ENCODE results near the gene PLVAP. TPM values are rescaled to one million over a fixed set of nuclear protein-coding genes. Genes with fewer than 3 reads are reported as not detected.
A peak's percentile ranks its signal among the peaks of the same experiment; 100 is the strongest.

Gene PLVAP
- total RNA-seq, 2 experiments from 2014 or later: not detected

DNA sequence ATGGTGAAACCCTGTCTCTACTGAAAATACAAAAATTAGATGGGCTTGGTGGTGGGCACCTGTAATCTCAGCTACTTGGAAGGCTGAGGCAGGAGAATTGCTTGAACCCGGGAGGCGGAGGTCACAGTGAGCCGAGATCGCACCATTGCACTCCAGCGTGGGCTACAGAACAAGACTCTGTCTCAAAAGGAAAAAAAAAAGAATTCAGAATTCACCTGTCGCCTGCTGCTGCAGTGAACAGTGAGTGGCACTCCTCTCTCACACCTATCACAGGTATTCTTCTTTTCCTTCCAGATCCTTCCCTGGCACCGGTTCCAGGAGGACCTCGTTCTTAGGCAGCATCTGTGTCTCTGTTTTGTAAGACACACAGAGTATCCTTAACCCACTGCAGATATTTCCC, 37.0 kb upstream of the PLVAP start:
- Mint-ChIP-seq H3K27ac (no peak overlapping the region), H3K4me3 (no peak overlapping the region), H3K4me1 (peaks cover 2% of the 10 kb centered on the region), H3K27me3 (no peaks in the 10 kb centered on the region), H3K9me3 (ENCODE audit: low read depth) (no peaks in the 10 kb centered on the region), H3K36me3 (ENCODE audit: low read depth) (peaks cover 7% of the 10 kb centered on the region)
- intact Hi-C loops (cut with DNase I, micrococcal nuclease): no loop called here
- POLR2A ChIA-PET: no interaction called here
- no peak for DNase-seq
- CTCF ChIA-PET: interaction anchor here (1.0 kb wide), 1 partner anchor 33 kb away, joined by 3 read pairs; no protein-coding TSS in a partner anchor
- ATAC-seq: no peak

DNA sequence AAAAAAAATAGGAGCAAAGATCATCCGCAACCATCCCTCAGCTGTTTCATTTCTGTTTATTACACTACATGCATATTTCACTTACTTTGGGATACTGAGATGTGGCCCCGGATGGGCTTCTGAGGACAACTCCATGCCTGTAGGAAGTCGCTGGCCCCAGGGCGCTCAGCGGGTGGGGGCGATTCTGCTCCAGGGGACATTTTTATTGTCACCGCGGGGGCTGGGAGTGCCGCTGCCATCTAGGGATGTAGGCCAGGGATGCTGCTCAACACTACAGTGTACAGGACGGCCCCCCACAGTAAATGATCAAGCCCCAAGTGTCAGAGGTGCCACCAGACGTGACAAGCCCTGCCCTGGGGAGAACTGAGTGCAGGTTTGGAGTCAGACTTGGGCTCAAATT, 34.7 kb upstream of the PLVAP start:
- intact Hi-C loops (cut with DNase I, micrococcal nuclease): no loop called here
- ATAC-seq (no peak), DNase-seq (no peak)
- Mint-ChIP-seq H3K9me3 (ENCODE audit: low read depth) (no peaks in the 10 kb centered on the region), H3K36me3 (ENCODE audit: low read depth) (peaks cover 5% of the 10 kb centered on the region), H3K27ac (no peak overlapping the region), H3K27me3 (no peaks in the 10 kb centered on the region), H3K4me1 (peaks cover 9% of the 10 kb centered on the region), H3K4me3 (no peak overlapping the region)
- POLR2A ChIA-PET: no interaction called here
- CTCF ChIA-PET: interaction anchor here (0.8 to 1.3 kb wide), 2 partner anchors 54 to 157 kb away, joined by 3 to 6 read pairs; no protein-coding TSS in a partner anchor

DNA sequence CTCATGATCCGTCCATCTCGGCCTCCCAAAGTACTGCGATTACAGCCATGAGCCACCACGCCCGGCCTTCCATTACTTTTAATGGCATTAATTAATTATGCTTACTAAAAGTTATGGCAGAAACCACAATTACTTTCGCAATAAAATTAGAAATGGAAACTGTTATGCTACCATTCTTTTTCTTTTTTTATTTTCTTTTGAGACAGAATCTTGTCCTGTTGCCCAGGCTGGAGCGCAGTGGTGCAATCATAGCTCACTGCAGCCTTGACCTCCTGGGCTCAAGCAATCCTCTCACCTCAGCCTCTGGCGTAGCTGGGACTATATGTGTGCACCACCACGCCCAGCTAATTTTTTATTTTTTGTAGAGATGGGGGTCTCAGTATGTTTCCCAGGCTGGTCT, 32.8 kb upstream of the PLVAP start:
- CTCF ChIA-PET: no interaction called here
- intact Hi-C loops (cut with DNase I, micrococcal nuclease): no loop called here

DNA sequence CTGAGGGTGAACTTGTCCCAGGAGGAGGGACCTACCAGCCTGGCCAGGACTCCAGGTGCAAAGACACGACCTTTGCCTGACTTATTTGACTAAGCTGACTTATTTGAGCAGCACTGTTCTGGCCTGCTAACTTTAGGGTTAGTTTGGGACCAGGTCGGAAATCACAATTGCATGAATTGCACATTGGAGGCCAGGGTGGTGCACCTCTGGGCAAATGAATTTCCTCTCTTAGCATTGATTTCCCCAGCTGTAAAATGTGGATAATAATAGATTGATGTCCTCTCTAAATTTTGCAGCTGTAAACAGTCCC, 29.7 kb upstream of the PLVAP start:
- ChIA-PET POLR2A (interaction anchor here (1.2 to 2.0 kb wide), 2 partner anchors 13 to 140 kb away, joined by 4 to 10 read pairs; partner anchors contain the start of genes BABAM1 and MVB12A), CTCF (interaction anchor here (0.7 to 1.4 kb wide), 5 partner anchors 13 to 91 kb away, joined by 3 to 5 read pairs (median 5); partner anchors contain the start of gene MVB12A)
- H3K27ac Mint-ChIP-seq: peak overlapping the region; percentile 90
- H3K4me3 Mint-ChIP-seq: peak overlapping the region; percentile 76
- DNase-seq (no peak), ATAC-seq (no peak)
- no peaks in the 10 kb centered on the region for H3K27me3 Mint-ChIP-seq
- peaks cover 3% of the 10 kb centered on the region for H3K36me3 Mint-ChIP-seq (ENCODE audit: low read depth)
- intact Hi-C loops (cut with DNase I, micrococcal nuclease): loop anchor here in 1 of 2 experiments (1.0 kb wide), 1 partner anchor 12 kb away; no protein-coding TSS in a partner anchor
- H3K9me3 Mint-ChIP-seq (ENCODE audit: low read depth): no peaks in the 10 kb centered on the region
- peaks cover 28% of the 10 kb centered on the region for H3K4me1 Mint-ChIP-seq

More for the DNA sequence above, 32.8 kb upstream of the PLVAP start:
- Mint-ChIP-seq H3K4me1 (peaks cover 16% of the 10 kb centered on the region), H3K4me3 (no peak overlapping the region), H3K36me3 (ENCODE audit: low read depth) (peaks cover 5% of the 10 kb centered on the region), H3K27ac (no peak overlapping the region), H3K9me3 (ENCODE audit: low read depth) (no peaks in the 10 kb centered on the region), H3K27me3 (no peaks in the 10 kb centered on the region)
- POLR2A ChIA-PET: no interaction called here
- no peak for DNase-seq
- ATAC-seq: no peak

DNA sequence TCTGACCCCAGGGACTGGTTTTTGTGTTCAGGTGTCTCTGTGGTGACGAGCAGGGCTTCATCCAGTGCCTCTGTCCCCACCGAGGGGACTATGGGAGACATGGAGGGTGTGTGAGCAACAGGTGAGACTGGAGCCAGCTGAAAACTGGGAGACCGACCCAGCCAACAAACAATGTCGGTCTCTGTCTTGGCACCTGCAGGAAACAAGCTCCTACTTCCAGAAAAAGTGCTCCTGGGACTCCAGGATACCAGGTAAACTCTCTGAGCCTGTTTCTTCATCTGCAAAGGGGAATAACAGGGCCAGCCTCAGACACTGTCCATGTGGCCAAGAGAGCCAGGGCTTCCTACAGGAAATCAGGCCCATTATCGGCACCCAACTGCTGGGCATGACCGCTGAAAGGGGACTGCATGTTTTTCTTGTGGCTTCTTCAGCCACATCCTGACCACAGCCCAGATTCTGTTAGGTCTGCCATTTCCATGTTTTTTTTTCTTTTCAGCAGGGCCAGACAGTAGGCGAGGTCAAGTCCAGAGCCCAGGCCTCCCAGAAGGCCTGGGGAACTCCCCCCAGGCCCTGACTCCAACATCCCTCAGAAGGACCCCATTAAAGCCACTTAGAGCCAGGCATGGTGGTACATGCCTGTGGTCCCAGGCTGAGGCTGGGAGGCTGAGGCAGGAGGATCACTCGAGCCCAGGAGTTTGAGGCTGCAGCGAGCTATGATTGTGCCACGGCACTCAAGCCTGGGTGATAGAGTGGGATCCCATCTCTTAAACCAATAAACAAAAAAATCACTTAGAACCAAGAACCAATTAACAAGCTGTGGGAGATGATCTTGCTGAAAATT, 29.1 kb upstream of the PLVAP start:
- Mint-ChIP-seq H3K4me3 (peak overlapping the region; percentile 76), H3K4me1 (peaks cover 28% of the 10 kb centered on the region), H3K27me3 (no peaks in the 10 kb centered on the region), H3K27ac (peak overlapping the region; percentile 90), H3K36me3 (ENCODE audit: low read depth) (peaks cover 7% of the 10 kb centered on the region), H3K9me3 (ENCODE audit: low read depth) (no peaks in the 10 kb centered on the region)
- ChIA-PET POLR2A (interaction anchor here (1.2 to 2.0 kb wide), 3 partner anchors 13 to 191 kb away, joined by 3 to 10 read pairs (median 4); partner anchors contain the start of genes BABAM1, MVB12A and USE1), CTCF (interaction anchor here (0.7 to 1.4 kb wide), 9 partner anchors 13 to 92 kb away, joined by 3 to 7 read pairs (median 5); partner anchors contain the start of gene MVB12A)
- intact Hi-C loops (cut with DNase I, micrococcal nuclease): loop anchor here in 1 of 2 experiments (1.0 kb wide), 1 partner anchor 13 kb away; no protein-coding TSS in a partner anchor
- ATAC-seq (peak; percentile 5), DNase-seq (peak; percentile 51)

DNA sequence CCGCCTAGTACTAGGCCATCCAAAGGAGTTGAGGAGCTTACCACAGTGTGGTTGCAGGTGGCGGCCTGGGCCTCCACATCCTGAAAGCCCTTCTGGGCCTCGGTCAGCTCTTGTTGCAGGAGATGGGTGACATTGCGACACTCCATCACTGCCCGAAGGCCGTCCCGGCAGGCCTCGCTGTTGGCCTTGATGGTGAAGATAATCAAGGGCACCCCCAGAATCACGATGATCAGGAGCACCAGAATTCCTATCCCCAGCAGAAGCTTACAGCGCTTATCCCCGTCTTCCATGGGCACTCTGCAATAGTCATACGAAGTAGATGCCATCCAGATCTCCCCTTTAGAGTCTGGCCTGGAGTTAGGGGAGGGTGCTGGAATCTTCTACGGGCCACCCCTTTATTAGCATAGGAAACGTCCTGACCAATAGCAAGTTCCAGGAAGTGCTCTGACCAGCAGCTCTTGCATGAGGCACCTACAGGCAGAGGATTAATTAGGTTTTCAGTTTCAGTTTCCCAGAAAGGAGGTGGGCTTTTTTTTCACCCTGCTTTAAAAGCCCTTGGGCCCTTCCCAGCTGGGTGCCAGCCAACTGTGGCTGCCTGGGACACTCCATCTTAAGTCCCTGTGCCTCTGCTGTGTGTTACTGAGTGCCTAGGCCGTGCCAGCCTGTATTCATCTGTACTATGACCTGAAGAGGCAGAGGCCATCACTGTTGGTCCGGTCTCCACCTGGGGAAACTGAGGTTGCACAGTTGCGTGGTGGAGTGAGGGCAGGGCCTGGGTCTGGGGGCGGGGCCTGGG, 28.3 kb upstream of the PLVAP start, which contains the start of gene BST2:
TSS of gene BST2 (minus strand) at position 381 of the 796 bp plus-strand sequence. CDS start at position 326, 55 bp downstream.
- Mint-ChIP-seq H3K36me3 (ENCODE audit: low read depth) (peaks cover 7% of the 10 kb centered on the region), H3K27me3 (no peaks in the 10 kb centered on the region), H3K4me3 (peak within 1 kb of the TSS; percentile 76), H3K4me1 (peaks cover 28% of the 10 kb centered on the region), H3K27ac (peak within 1 kb of the TSS; percentile 90), H3K9me3 (ENCODE audit: low read depth) (no peaks in the 10 kb centered on the region)
- intact Hi-C loops (cut with DNase I, micrococcal nuclease): loop anchor here (1.0 to 2.0 kb wide), 2 partner anchors 14 to 15 kb away; no protein-coding TSS in a partner anchor
- DNase-seq: peak; percentile 60
- POLR2A ChIA-PET: interaction anchor here (0.6 to 2.0 kb wide), 5 partner anchors 14 to 443 kb away, joined by 3 to 10 read pairs (median 5); partner anchors contain the start of genes DDA1, MVB12A and USE1
- CTCF ChIA-PET: interaction anchor here (0.6 to 1.4 kb wide), 6 partner anchors 15 to 73 kb away, joined by 3 to 7 read pairs (median 4); no protein-coding TSS in a partner anchor
- peak; percentile 80 for ATAC-seq

DNA sequence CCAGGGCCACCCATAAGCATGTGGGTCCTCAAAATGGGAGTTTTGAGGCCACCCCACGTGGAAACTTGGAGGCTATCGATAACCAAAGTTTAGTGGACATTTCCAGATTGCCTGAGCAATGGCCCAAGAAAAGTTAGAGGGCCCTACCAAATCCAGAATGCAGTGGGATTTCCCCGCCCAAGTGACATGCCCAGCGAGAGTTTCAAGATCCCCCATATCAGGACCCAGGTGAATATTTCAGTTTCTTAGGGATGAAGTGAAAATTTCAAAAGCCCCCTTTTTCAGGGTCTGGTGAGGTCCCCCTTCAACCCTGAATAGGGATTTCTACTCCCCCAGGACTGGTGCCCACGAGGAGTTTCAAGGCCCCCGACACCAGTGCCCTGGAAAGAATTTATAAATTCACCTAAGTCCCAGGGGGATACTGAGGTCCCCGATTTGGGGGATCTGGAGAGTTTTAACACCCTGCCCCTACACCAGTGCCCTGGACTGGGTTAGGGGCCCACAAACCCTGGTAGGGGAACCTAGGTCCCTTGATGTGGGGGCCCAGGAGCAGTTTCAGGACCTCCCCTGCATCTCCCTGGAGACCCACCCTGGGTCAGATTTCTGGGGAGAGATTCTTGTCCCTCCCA, 27.6 kb upstream of the PLVAP start:
- ChIA-PET POLR2A (interaction anchor here (0.6 to 1.5 kb wide), 3 partner anchors 95 to 325 kb away, joined by 3 to 6 read pairs (median 5); partner anchors contain the start of genes DDA1 and USE1), CTCF (interaction anchor here (0.6 to 1.7 kb wide), 5 partner anchors 15 to 72 kb away, joined by 3 to 7 read pairs (median 5); no protein-coding TSS in a partner anchor)
- peak overlapping the region; percentile 90 for H3K27ac Mint-ChIP-seq
- peaks cover 7% of the 10 kb centered on the region for H3K36me3 Mint-ChIP-seq (ENCODE audit: low read depth)
- H3K4me1 Mint-ChIP-seq: peaks cover 28% of the 10 kb centered on the region
- H3K27me3 Mint-ChIP-seq: no peaks in the 10 kb centered on the region
- H3K9me3 Mint-ChIP-seq (ENCODE audit: low read depth): no peaks in the 10 kb centered on the region
- ATAC-seq: no peak
- no peak for DNase-seq
- intact Hi-C loops (cut with DNase I, micrococcal nuclease): loop anchor here (1.0 to 2.0 kb wide), 2 partner anchors 14 to 15 kb away; no protein-coding TSS in a partner anchor
- H3K4me3 Mint-ChIP-seq: peak overlapping the region; percentile 76

DNA sequence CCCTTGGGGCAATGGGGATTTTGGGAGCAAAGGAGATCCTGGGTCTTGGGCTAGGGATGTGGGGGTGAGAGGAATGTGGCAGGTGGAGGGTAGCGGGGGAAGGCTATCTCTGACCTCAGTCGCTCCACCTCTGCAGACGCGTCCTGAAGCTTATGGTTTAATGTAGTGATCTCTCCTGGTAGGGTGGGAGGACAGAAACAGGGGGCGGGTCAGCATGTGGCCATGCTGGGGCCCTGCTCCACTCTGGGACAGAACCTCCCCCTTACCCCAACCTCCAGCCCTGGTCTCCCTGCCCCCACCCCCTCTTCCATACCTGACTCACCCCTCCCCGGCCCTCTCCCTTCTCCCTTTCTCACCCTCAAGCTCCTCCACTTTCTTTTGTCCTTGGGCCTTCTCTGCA, 26.9 kb upstream of the PLVAP start:
- CTCF ChIA-PET: interaction anchor here (0.6 to 1.7 kb wide), 5 partner anchors 15 to 1284 kb away, joined by 3 to 9 read pairs (median 3); partner anchors contain the start of gene MVB12A
- POLR2A ChIA-PET: no interaction called here
- H3K4me3 Mint-ChIP-seq: peak overlapping the region; percentile 76
- peak overlapping the region; percentile 90 for H3K27ac Mint-ChIP-seq
- H3K27me3 Mint-ChIP-seq: no peaks in the 10 kb centered on the region
- no peak for DNase-seq
- no peaks in the 10 kb centered on the region for H3K9me3 Mint-ChIP-seq (ENCODE audit: low read depth)
- peaks cover 7% of the 10 kb centered on the region for H3K36me3 Mint-ChIP-seq (ENCODE audit: low read depth)
- H3K4me1 Mint-ChIP-seq: peaks cover 28% of the 10 kb centered on the region
- no peak for ATAC-seq
- intact Hi-C loops (cut with DNase I, micrococcal nuclease): loop anchor here in 1 of 2 experiments (2.0 kb wide), 1 partner anchor 13 kb away; no protein-coding TSS in a partner anchor

DNA sequence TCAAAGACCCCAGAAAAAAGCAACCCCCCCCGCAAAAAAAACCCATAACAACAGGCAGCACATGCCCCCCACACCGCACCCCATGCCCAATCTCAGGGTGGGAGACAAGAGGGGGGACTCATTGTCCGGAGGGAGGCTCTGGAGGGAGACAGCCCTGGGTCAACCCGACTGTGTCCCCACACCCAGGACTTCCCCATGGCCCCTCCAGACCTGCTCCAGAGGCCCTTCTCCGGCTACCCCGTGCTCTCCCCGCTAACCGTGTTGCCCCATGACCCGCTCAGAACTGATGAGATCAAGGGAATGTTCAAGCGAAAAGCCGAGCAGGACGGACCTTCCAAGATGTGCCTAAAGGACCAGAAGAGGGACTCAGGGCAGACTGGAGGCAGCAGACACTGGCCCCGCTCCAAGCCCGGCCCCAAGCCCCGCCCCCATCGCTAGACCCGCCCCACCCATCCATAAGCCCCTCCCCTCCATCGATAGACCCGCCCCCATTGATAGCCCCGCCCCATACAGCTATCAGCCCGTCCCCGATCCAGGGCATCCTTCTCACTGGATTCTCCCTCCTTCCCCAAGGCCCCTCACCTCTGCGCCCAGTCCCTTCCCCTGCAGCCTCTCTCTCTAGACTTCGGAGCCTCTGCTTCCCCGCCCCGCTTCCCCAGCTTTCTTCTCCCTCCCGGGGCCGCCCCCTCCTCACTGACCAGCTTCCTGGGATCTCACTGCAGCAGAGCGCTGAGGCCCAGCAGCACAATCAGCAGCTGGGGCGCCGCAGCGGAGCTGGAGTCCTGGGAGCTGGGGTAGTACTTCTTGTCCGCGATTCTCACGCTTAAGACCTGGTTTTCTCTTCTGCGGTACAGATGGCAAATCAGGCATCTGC, 26.1 kb upstream of the PLVAP start:
- DNase-seq (peak; percentile 78), ATAC-seq (peak; percentile 53)
- ChIA-PET CTCF (interaction anchor here (0.6 to 1.7 kb wide), 6 partner anchors 13 to 69 kb away, joined by 3 to 9 read pairs (median 3); partner anchors contain the start of gene MVB12A), POLR2A (interaction anchor here (0.6 kb wide), 1 partner anchor 399 kb away, joined by 3 read pairs; no protein-coding TSS in a partner anchor)
- H3K27me3 Mint-ChIP-seq: no peaks in the 10 kb centered on the region
- no peaks in the 10 kb centered on the region for H3K9me3 Mint-ChIP-seq (ENCODE audit: low read depth)
- peaks cover 7% of the 10 kb centered on the region for H3K36me3 Mint-ChIP-seq (ENCODE audit: low read depth)
- peak overlapping the region; percentile 72 for H3K27ac Mint-ChIP-seq
- intact Hi-C loops (cut with DNase I, micrococcal nuclease): loop anchor here in 1 of 2 experiments (1.0 kb wide), 1 partner anchor 12 kb away; no protein-coding TSS in a partner anchor
- peaks cover 28% of the 10 kb centered on the region for H3K4me1 Mint-ChIP-seq
- peak overlapping the region; percentile 76 for H3K4me3 Mint-ChIP-seq

DNA sequence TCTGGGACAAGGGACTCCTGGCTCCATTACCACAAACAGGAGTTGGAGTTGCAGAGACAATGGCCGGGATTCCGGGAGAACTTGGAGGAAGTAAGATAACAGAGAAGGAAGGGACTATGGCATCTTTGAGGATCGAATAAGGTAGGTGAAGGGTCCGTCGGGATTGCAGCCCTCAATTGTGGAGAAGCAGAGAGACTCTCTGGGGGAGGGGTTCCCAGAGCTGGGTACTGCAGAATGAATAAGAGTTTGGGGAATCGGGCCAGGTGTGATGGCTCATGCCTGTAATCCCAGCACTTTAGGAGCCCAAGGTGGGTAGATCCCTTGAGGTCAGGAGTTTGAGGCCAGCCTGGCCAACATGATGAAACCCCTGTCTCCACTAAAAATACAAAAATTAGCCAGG, 24.5 kb upstream of the PLVAP start:
- no peak for DNase-seq
- H3K4me1 Mint-ChIP-seq: peaks cover 17% of the 10 kb centered on the region
- CTCF ChIA-PET: no interaction called here
- H3K27me3 Mint-ChIP-seq: no peaks in the 10 kb centered on the region
- POLR2A ChIA-PET: no interaction called here
- no peak overlapping the region for H3K27ac Mint-ChIP-seq
- no peak overlapping the region for H3K4me3 Mint-ChIP-seq
- H3K36me3 Mint-ChIP-seq (ENCODE audit: low read depth): peaks cover 7% of the 10 kb centered on the region
- H3K9me3 Mint-ChIP-seq (ENCODE audit: low read depth): no peaks in the 10 kb centered on the region
- no peak for ATAC-seq
- intact Hi-C loops (cut with DNase I, micrococcal nuclease): no loop called here

Measured in activated CD4-positive, alpha-beta T cell treated with anti-CD3 and anti-CD28 coated beads for 36 hours (primary cell).